Stimulated activated CD8-positive, alpha-beta memory T cell treated with anti-CD3 and anti-CD28 coated beads, Interleukin-4, amount 100 ng/mL, for 48 hours (primary cell): Measurements from ENCODE around the gene SCAMP5.

Source experiments
- DNase-seq: peaks from one replicate; pipeline ENCODE4 v3.0.0-alpha.2; 2020

SCAMP5 gene

DNA sequence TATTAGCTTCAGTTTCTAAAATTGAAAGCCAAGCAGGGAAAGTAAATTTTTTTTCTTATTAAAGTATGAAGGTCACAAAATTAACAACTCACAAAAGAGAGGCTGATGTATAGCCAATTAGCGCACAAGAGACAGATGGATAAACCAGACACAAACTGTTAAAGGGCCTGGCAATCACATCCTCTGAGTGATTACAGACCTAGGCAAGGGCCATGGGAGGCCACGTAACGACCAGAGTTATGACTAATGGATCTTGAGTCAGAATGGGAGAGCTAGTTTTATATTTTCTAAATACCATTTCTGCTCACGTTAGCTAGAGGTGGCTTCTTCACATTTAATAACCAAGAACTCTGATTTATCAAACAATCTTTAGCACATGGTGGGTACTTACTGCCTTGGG is 17.8 kb upstream of the SCAMP5 start:
- peak; percentile 55 for DNase-seq

DNA sequence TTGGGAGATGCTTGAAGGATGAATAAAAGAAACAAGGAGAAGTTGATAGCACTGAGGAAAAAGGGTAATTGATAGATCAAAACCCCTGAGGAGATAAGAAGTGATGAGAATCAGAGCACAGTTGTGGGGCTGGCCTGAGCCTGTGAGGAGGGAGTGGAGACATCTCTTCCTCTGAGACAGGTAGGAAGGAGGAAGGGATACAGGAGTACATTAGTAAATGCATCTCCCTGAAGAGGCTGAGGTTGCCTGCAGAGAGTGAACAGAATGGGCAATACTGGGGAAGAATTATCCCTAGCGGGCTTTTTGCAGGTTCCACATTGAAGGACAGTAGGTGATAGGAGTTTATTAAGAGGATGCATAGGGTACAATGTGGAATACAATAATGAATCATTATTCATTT is 17.3 kb upstream of the SCAMP5 start:
- DNase-seq: no peak

DNA sequence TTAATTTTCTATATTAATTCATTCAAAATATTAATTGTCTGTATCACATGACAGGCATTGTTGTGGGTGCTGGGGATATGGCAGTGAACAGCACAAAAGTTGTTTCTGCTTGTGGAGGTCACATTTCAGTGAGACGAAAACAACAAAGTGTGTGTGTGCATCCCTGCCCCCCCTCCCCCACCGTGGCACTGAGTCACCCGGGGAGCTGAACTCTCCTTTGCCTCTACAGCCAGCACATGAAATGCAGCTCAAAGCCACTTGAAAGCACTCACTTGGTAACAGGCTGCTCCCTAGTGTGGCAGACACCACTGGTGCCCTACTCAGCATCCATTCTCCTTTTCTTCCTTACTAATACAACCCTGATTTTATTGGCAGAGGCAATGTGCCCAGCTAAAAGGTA is 16.9 kb upstream of the SCAMP5 start:
- peak; percentile 76 for DNase-seq

DNA sequence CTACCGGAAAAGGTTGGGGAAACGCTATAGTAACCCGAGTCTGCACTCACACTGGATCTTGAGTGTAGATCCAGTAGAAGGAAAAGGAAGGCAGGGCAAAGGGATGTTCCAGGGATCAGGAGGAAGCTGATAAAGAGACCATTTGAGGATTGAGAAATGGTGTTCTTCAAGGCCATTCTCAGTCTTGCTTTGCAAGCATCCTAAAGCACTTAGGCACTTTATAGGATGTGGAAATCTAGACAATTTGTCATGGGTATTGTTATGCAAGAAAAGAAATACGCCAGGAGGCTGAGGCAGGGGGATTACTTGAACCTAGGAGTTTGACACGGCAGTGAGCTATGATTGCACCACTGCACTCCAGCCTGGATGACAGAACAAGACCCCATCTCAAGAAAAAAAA is 13.2 kb upstream of the SCAMP5 start:
- DNase-seq: no peak

DNA sequence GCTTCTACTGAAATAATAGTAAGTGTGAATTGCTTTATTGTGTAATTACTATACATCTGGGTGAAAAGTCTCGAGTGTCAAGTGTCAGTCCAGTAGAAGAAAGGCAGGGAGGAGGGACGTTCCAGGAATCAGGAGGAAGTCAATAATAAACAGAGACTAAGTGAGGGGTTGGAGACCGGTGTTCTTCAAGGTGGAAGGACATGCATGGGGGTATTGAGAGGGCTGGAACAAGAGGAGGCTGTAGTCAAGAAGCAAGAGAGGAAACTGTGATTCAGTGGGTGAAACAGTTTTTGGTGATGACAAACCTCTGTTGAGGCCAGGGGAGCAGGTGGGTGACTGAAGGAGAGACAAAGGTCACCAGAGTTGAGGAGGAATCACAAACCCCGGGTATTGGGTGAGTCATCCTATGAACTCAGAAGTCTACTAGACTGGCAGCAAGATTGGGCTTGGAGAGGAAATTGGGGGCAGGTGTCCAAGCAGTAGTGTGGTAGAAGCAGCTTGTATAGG is 11.6 kb upstream of the SCAMP5 start:
- peak; percentile 71 for DNase-seq

DNA sequence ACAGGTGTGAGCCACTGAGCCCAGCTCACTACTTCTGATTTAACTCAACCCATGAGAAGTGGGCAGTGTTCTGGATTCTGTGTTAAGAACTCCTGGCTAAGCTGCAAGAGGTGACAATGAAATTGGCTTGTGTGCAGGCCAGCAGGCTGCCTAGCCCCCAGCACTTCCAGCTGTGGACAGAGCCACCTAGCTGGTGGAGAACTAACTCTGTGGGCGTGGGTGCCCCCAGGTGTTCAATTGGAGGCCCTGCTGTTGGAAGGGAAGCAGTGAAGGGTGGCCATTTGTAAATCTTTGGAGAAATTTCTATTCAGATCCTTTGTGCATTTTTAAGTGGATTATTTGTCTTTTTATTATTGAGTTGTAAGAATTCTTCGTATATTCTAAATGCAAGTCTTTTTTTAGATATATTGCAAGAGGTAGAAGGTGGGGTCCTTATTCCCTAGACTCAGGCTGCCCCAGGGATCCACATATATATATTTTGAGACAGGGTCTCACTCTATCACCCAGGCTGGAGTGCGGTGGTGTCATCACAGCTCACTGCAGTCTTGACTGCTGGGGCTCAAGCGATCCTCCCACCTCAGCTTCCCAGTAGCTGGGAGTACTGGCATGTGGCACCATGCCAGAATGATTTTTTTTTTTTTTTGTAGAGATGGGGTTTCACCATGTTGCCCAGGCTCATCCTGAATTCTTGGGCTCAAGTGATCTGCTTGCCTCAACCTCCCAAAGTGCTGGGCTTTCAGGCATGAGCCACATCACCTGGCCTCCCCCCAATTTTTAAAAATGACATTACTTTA is 7.2 kb upstream of the SCAMP5 start:
- DNase-seq: peak; percentile 68

DNA sequence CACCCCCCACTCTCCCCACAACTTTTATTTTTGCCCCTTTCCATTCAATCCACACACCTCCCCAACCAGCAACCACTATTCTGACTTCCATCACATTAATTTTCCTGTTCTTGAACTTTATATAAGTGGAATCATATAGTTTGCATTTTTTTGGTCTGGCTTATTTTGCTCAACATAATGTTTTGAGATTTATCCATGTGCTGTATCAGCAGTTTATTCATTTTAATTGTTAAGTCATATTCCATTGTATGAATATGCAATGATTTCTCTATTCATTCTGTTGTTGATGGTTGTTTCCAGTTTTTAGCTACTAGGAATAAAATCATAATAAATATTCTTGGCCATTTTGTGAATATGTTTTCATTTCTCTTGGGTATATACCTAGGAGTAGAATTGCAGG is 5.8 kb upstream of the SCAMP5 start:
- DNase-seq: no peak

DNA sequence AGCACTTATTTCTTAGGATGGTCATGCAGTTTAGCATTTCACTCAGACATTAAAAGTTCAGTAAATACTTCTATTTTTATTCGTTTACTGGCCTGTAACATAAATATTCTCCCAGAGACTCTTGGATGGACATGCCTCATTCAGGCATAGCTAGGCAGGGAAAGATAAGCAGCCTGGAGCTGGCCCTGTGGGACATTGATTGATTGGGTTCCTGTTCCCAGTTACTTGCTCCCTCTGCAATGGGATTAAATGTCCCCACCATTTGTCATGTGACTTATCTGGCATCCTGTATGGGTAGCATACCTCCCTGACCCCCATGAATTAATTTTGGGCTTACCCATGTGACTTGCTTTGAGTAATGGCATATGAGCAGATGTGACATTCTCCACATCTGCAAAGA is 2.7 kb upstream of the SCAMP5 start:
- DNase-seq: no peak

DNA sequence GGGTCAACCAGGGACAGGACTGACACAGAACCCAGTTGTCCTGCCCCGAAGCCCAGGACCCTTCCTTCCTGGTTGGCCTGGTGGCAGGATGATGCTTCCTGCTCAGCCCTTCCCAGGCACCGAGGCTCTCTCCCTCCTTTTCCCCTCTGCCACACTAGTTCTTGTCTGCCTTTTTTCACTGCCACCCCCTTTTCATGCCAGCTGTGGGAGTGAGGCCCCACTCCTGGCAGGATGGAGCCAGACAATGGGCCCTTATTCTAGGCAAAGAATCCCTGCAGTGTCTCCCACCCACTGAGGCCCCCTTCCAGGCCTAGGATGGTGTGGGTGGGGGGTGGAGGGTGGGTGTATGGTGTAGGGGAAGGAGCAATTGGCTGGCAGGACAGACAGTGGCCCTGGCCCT is 1.1 kb upstream of the SCAMP5 start:
- no peak for DNase-seq

DNA sequence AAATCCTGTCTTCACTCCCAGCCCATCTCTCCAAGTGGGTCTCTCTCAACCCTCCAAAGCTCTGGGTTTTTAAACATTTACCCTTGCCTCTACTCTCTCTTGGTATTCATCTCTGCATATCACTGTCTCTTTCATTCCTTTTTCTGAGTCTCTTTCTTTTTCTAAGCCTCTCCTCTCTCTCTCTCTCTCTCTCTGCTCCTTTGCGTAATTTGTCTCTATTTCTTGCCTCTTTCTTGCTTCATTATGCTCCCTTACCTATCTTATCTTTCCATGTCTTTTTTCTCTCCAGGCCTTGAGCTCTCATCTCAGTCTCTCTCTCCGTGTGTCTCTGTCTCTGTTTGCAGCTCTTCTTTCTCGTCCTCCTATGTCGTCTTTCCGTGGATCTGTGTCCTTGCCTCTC is 678 bp upstream of the SCAMP5 start:
- no peak for DNase-seq

DNA sequence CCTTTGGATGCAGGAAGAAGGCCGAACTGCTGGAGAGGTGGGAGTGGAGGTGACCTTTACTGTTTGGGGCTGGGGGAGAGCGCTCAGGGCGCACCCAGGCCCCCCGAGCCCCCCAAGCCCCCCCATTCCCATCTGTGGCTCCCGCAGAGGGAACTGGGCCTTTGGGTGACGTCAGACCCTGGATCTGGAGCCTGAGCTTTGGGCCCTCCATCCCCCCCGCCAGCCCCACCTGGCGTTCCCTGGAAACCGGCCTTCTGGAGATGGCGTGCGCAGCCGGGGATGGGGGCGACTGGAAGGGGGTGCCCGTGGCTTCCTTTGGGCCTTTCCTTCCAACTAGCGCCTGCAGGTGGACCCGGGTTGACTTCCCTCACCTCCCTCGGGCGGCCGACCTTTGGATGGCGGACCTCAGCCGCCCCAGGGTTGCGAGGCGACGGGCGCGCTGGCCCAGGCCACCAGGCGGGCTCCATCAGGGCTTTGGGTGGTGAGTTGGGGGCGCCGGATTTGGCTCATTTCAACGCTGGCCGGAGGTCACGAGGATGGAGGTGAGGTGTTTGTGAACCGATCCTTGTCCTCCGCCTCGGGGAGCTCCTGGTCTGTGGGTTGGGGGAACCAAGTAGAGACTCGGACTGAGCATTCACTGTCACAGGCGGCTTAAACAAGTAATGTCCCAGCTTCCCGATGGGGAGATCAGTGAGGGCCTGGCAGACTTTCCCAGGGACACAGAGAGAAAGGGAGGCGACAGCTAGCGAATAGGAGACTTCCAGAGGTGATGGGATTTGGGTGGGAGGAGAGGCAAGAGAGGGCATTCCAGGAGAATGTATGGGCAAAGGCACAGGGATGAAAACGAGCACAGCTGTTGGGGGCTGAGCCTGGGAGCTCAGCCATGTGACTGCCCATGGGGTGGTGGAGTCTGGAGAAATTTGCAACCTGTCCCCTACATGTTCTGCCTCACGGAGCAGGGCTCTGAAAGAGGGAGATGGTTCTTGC is 709 bp downstream of the SCAMP5 start:
- no peak for DNase-seq

DNA sequence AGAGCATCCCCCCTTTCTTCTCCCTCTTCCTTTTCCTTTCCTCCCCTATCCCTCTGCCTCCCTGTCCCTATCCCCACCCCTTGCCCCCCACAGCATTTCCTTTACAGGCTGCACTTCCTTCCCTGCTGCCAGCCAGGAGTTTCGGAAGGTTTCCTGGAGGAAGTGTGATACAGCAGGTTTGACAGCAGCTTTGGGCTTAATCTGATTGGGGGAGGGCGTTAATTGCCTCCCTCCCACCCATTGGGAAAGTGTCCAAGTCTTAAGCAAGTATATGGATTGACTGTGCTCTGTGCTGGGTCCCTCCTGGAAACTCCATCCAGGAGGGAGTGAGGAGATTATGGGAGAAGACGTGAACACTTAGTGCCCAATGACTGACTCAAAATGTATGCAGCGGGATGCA is 1.8 kb downstream of the SCAMP5 start:
- no peak for DNase-seq

DNA sequence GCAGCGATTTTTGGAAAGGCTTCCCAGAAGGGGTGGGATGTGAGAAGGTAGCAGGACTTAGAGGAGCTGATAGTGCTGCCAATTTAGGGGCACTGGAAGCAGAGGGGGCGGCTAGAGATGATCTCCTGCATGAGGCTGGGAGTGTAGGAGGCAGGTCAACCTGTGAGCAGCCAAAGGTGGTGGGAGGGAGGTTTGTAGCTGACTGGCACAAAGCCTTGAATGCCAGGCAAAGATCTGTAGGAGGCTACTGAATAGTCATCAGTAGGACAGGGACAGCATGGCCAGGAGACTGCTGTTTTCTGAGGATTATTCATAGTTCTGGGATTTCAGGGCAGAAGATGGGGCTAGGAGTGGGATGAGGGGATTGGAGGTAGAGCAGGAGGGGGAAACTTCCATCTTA is 2.2 kb downstream of the SCAMP5 start:
- no peak for DNase-seq

DNA sequence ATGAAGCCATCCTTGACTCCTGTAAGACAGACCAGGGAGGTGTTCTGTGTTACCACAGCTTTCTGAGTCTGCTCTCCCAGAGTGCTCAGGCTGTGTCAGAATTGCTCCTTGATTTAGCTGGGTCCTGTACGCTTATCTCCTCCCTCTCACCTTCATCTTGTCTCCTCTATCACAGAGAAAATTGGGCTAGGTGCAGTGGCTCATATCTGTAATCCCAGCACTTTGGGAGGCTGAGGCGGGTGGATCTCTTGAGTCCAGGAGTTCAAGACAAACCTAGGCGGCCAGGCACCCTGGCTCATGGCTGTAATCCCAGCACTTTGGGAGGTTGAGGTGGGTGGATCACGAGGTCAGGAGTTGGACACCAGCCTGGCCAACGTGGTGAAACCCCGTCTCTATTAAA is 5.9 kb downstream of the SCAMP5 start:
- DNase-seq: no peak

DNA sequence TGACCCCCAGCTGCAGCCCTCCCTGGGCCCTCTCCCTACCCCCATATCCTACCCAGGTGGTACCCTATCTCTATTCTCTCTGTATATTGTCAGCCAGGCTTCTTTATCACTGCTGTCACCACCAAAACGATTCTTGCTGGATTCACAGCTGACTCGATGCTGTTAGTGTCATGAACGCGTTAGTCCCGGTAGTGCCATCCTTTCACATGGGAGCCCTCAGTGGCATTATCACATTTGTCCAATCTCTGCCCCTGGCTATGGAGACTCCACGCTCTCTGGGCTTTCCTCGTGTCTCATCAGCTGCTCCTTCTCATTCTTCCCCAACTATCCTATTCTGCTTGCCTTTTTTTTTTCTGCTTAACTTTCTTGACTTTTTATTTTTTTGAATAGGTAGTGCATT is 7.0 kb downstream of the SCAMP5 start:
- no peak for DNase-seq

DNA sequence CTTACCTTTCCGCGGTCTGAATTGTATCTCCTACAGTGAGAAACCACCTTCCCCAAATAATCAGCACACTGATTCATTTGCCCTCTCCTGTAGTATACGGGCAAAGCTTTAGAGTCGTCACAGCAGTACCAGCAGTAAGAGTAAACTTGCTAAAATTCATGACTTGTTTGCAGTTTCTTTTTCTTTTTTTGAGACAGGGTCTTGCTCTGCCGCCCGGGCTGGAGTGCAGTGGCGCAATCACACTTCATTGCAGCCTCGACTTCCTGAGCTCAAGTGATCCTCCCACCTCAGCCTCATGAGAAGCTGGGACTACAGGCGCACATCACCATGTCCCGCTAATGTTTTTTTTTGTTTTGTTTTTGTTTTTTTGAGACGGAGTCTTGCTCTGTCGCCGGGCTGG is 11.9 kb downstream of the SCAMP5 start:
- DNase-seq: no peak

DNA sequence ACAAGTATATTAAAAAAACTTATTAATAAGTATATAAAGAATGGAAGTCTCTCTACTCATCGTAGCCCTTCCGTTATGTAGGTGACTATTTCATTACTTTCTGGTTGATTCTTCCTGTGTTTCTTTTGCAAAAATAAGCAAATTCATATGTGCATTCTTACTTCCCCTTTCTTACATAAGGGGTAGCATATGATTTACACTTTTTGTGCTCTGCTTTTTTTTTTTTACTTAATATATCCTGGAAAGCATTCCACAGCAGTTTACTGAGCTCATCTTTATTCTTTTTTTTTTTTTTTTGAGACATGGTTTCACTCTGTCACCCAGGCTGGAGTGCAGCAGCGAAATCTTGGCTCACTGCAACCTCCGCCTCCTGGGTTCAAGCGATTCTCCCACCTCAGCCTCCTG is 12.9 kb downstream of the SCAMP5 start:
- no peak for DNase-seq

DNA sequence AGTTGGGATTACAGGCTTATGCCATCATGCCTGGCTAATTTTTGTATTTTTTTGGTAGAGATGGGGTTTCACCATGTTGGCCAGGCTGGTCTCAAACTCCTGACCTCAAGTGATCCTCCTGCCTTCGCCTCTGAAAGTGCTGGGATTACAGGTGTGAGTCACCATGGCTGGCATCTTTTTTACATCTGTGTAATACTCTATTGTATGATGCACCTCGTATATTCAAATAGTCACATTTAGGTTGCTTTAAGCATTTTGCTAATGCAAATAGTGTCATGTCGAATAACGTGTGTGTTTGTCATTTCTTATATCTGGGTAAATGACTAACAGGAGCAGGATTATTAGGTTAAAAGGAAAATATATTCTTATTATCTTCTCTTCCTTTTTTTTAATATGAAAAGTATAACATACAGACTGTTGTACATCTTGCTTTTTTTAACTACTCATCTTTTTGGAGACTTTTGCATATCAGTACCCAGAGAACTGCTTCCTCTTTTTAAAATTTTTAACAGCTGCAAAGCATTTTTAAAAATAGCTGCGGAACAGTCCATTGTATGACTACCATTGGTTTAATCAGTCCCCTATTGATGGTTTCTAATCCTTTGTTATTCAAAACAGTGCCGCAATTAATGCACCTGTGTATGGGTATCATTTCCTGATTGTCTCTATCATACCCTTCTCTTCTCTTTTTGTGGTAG is 13.4 kb downstream of the SCAMP5 start:
- DNase-seq: no peak

DNA sequence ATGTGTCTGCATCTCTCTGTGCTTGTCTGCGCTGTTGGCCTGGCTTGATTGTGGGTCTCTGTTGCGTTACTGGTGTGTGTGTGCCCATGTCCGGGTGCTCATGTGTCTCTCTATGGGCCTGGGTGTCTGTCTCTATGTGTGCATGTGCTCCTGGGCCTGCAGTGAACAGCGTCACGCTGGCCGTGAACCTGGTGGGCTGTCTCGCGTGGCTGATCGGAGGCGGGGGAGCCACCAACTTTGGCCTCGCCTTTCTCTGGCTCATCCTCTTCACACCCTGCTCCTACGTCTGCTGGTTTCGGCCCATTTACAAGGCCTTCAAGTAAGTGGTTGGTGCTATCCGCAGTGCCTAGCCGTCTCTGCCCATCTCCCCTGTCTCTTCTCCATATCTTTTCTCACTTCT is 21.1 kb downstream of the SCAMP5 start:
- DNase-seq: no peak

DNA sequence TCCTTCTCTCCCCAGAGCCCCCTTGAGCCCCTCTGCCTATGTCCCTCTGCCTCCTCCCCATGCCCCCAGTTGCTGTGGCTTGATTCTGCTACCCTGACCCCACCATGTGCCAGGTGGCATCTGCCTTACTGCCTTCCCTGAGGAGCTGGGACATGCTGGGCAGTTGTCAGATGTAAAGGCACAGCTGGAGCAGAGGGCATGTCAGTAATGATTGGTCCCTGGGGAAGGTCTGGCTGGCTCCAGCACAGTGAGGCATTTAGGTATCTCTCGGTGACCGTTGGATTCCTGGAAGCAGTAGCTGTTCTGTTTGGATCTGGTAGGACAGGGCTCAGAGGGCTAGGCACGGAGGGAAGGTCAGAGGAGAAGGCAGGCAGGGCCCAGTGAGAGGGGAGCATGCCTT is 24.6 kb downstream of the SCAMP5 start:
- no peak for DNase-seq

DNA sequence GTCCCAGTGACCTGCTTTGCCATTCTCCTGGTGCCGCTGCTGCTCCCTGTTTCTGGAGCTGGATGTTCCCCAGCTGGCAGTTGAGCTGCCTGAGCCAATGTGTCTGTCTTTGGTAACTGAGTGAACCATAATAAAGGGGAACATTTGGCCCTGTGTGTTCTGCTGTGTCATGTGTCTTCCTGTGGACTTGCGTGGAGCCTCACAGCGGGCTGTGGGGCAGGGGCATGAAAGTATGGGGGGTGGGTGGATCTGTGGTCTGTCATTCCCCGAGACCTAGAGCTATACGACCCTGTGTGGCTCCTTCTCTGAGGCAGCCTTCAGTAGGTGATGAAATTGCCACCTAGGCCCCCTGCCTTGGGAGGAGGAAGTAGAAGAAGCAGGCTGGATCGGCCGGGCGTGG is 26.0 kb downstream of the SCAMP5 start:
- DNase-seq: no peak

DNA sequence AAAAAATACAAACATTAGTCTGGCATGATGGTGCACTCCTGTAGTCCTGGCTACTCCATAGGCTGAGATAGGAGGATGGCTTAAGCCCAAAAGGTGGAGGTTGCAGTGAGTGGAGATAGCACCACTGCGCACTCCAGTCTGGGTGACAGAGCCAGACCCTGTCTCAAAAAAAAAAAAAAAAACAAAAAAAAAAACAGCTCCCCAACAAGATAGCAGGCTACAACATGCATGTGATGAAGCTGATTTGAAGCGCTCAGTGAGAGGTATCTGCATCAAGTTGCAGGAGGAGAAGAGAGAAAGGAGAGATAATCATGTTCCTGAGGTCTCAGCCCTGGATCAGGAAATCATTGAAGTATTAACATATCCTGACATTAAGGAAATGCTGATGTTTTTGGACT is 27.4 kb downstream of the SCAMP5 start:
- no peak for DNase-seq

DNA sequence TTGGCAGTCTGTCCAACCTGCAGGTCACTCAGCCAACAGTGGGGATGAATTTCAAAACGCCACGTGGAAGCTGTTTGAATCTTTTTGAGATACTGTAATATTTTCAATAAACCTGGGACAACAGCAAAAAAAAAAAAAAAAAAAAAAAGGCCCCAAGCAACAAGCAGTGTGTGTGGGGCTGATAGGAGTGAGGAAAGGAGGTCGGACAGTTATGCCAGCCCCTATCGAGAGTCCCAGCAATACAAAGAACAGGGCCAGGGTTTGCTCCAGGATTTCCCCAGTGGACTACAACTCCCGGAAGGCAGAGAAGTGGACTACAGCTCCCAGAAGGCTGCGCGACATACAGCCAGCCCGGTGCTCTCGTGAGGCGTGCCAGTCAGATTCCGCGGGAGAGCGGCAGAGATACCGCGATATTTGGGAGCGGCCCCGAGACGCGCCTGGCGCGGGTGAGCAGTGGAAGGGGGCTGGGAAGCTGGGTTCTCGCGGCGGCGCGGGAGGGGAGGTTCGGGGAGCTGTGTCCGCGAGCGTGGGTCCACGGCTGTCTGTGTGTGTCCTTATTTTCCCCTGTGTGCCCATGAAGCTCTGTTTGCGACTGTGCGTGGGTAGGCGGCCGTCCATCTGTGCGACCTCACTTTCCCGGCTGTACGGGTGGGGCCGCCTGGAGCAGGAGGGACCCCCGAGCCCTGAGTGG is 28.0 kb downstream of the SCAMP5 start, which contains the start of gene PPCDC:
PPCDC (plus strand) TSS at position 410 of the 691 bp plus-strand sequence. CDS start 4,729 bp downstream, outside the sequence.
- DNase-seq: peak; percentile 95
